Upper lobe of left lung (tissue), 6 donors: ENCODE data around the gene EYS. TPM values are rescaled to one million over a fixed set of nuclear protein-coding genes. Genes with fewer than 3 reads are reported as not detected.
A peak's percentile ranks its signal among the peaks of the same experiment; 100 is the strongest.

ENCODE experiments used
- ATAC-seq, 2 donors: fragments of 200-7000 bp; cut with Tn5 transposase; one replicate each; pipeline ENCODE4 v1.9.1; 2022; ENCODE audit warnings: mild to moderate bottlenecking in 2 of 2, moderate library complexity in 2 of 2; ENCODE audit not compliant: low FRiP score in 2 of 2
- DNase-seq, 2 donors: peaks; one replicate each; pipeline ENCODE4 v3.0.0-alpha.2; 2019 to 2020
- H3K27ac ChIP-seq, 4 donors: fragments of 200-600 bp; sonication (generic); one replicate each; pipeline ENCODE4 v1.5.1; 2016 to 2019
- H3K27me3 ChIP-seq, 4 donors: fragments of 200-600 bp; sonication (generic); one replicate each; pipeline ENCODE4 v1.5.1; 2017 to 2019
- H3K36me3 ChIP-seq, 4 donors: fragments of 200-600 bp; sonication (generic); one replicate each; pipeline ENCODE4 v1.5.1; 2016 to 2019
- H3K4me1 ChIP-seq, 4 donors: fragments of 200-600 bp; sonication (generic); one replicate each; pipeline ENCODE4 v1.5.1; 2018 to 2019
- H3K4me3 ChIP-seq, 4 donors: fragments of 200-600 bp; sonication (generic); one replicate each; pipeline ENCODE4 v1.5.1; 2017 to 2019; ENCODE audit warnings: mild to moderate bottlenecking in 2 of 4, moderate library complexity in 1 of 4
- H3K9me3 ChIP-seq, 4 donors: fragments of 200-600 bp; sonication (generic); one replicate each; pipeline ENCODE4 v1.5.1; 2018 to 2019
- CTCF ChIP-seq, 6 experiments: fragments of 450-650 bp in 4 of 6; fragments of 200-600 bp in 2 of 6; sonication (generic) in 2 of 6; IDR thresholded peaks; one replicate each; pipeline ENCODE4 v1.5.1; 2016 to 2019; ENCODE audit warnings: antibody characterized with exemption in 6 of 6
- EP300 ChIP-seq, 4 donors: sonication (generic); formaldehyde crosslinking; IDR thresholded peaks; one replicate each; pipeline ENCODE4 v1.5.1; 2017; ENCODE audit warnings: antibody characterized with exemption in 4 of 4, control low read depth in 2 of 4
- POLR2A ChIP-seq, 4 donors: fragments of 450-650 bp; IDR thresholded peaks; one replicate each; pipeline ENCODE4 v1.5.1; 2016 to 2017; ENCODE audit warnings: antibody characterized with exemption in 4 of 4, mild to moderate bottlenecking in 2 of 4
- POLR2AphosphoS5 ChIP-seq, 2 donors: sonication (generic); formaldehyde crosslinking; IDR thresholded peaks; one replicate each; pipeline ENCODE4 v1.5.1; 2017; ENCODE audit warnings: antibody characterized with exemption in 2 of 2
- WGBS, 2 donors: methylation state at CpG; one replicate each; pipeline ENCODE4 v1.1.5; 2017 to 2018; 5-methylcytosine and 5-hydroxymethylcytosine counted together
- total RNA-seq, 6 donors: library from RNA; depleted of rRNA in 4 of 6; stranded (reverse); fragments of >200 nt in 4 of 6; gene quantifications; one replicate each; pipeline versions ENCODE4 v1.1.0 to v1.2.1, GENCODE V29; 2016 to 2021
- donor health status: DM: no; HTN: no; CAD: no; lungs with moderate emphysema.
- donor health status: DM: no; HTN: yes; CAD: no; lungs with severe emphysema.

The EYS gene
- total RNA-seq, 6 donors from 2014 or later = under 0.01 to 0.46 (median 0.28) TPM; not detected in 2

DNA sequence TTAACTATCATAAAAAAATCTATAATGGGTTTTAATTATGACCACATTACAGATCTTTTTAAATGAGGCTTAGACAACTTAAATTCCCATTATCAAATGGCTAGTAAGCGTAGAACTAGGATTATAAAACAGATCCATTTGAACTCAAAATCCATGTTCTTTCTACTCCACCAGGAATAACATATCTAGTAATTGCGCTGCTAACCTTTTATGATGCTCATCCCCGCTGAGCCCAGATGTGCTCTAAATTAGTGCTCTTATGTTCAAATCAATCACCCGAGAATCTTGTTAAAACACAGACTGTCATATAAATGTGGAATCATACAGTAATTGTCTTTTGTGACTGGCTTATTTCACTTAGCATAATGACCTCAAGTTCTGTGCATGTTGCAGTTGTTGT lies 1168.3 kb downstream of the EYS start:
- Histone ChIP-seq H3K27me3 (no peaks in the 10 kb centered on the region), H3K36me3 (no peaks in the 10 kb centered on the region), H3K9me3 (no peaks in the 10 kb centered on the region), H3K27ac (no peak overlapping the region), H3K4me3 (no peak overlapping the region), H3K4me1 (no peaks in the 10 kb centered on the region)
- ATAC-seq = no peak
- 92 to 94% methylated on average over 4 of the region's 4 CpGs for WGBS, 2 donors
- no peak for TF ChIP-seq POLR2AphosphoS5 (IDR thresholded peaks at IDR 0.05)
- no peak for TF ChIP-seq POLR2A (IDR thresholded peaks at IDR 0.05)
- TF ChIP-seq EP300 (IDR thresholded peaks at IDR 0.05) = no peak
- no peak for TF ChIP-seq CTCF (IDR thresholded peaks at IDR 0.05)
- no peak for DNase-seq

- Histone ChIP-seq H3K9me3 (no peaks in the 10 kb centered on the region), H3K4me3 (no peak overlapping the region), H3K27me3 (no peaks in the 10 kb centered on the region), H3K27ac (no peak overlapping the region), H3K4me1 (no peaks in the 10 kb centered on the region), H3K36me3 (no peaks in the 10 kb centered on the region)
- DNase-seq (no peak), ATAC-seq (no peak)
- no peak for TF ChIP-seq CTCF (IDR thresholded peaks at IDR 0.05)
- no peak for TF ChIP-seq POLR2AphosphoS5 (IDR thresholded peaks at IDR 0.05)
- no peak for TF ChIP-seq EP300 (IDR thresholded peaks at IDR 0.05)
- TF ChIP-seq POLR2A (IDR thresholded peaks at IDR 0.05) = no peak
- WGBS, 2 donors = 92 to 94% methylated on average over 2 of the region's 2 CpGs
Measured at GRCh38 chr6:64527899-64528298, 1179.1 kb downstream of the EYS start.

DNA sequence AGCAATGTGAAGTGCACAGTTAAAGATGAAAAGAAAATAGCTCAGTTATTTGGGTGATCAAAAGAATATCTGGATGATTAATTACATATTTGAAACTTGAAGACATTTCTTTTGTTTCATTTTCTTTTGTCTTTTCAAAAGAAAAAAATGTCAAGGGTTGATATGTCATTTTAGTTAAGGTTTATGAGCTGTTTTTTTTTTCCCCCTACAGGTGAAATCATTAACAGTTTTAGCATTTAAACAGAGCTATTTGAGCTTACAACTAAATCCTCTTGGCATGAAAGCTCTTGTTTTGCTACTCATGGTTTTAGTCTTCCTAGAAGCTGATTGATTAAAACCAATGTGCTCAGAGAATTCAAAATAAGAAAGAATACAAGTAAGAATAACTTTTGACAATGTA lies 1184.2 kb downstream of the EYS start:
- Histone ChIP-seq H3K4me3 (no peak overlapping the region), H3K27me3 (no peaks in the 10 kb centered on the region), H3K36me3 (no peaks in the 10 kb centered on the region), H3K4me1 (no peaks in the 10 kb centered on the region), H3K27ac (no peak overlapping the region), H3K9me3 (no peaks in the 10 kb centered on the region)
- TF ChIP-seq EP300 (IDR thresholded peaks at IDR 0.05) (no peak), POLR2AphosphoS5 (IDR thresholded peaks at IDR 0.05) (no peak), POLR2A (IDR thresholded peaks at IDR 0.05) (no peak), CTCF (IDR thresholded peaks at IDR 0.05) (no peak)
- no peak for DNase-seq
- no peak for ATAC-seq

DNA sequence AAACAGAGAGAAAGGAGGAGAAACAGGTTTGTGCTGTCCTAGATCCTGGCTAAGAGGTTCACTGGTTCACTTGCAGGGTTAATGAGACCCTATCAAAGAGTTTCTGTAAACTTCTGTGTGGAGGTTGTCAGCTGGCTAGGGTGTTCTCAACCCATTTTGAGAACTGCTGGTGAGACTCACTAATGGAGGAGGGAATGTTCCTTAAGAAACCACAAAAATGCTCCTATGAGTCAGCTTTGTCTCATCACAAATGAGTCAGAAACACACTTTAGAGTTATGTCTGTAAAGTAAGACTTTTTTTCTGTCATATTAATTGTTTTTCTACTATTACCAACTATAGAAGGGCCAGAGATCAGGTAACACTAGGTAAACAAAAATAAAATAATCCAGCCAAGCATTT lies 1187.0 kb downstream of the EYS start:
- Histone ChIP-seq H3K27me3 (no peaks in the 10 kb centered on the region), H3K4me1 (no peaks in the 10 kb centered on the region), H3K27ac (no peak overlapping the region), H3K9me3 (no peaks in the 10 kb centered on the region), H3K4me3 (no peak overlapping the region), H3K36me3 (no peaks in the 10 kb centered on the region)
- ATAC-seq (peak; percentile 55 to 91), DNase-seq (no peak)
- TF ChIP-seq POLR2AphosphoS5 (IDR thresholded peaks at IDR 0.05) (no peak), POLR2A (IDR thresholded peaks at IDR 0.05) (no peak), EP300 (IDR thresholded peaks at IDR 0.05) (no peak), CTCF (IDR thresholded peaks at IDR 0.05) (no peak)

- Histone ChIP-seq H3K9me3 (no peaks in the 10 kb centered on the region), H3K4me1 (no peaks in the 10 kb centered on the region), H3K27ac (no peak overlapping the region), H3K36me3 (no peaks in the 10 kb centered on the region), H3K4me3 (no peak overlapping the region), H3K27me3 (no peaks in the 10 kb centered on the region)
- TF ChIP-seq POLR2AphosphoS5 (IDR thresholded peaks at IDR 0.05) (no peak), CTCF (IDR thresholded peaks at IDR 0.05) (no peak), EP300 (IDR thresholded peaks at IDR 0.05) (no peak), POLR2A (IDR thresholded peaks at IDR 0.05) (no peak)
- no peak for DNase-seq
- 85 to 96% methylated on average over 1 of the region's 1 CpG for WGBS, 2 donors
- ATAC-seq = no peak
Measured at GRCh38 chr6:64516393-64516792, 1190.6 kb downstream of the EYS start.
